Measurements from ENCODE around the gene CA4. TPM values are rescaled to one million over a fixed set of nuclear protein-coding genes. Genes with fewer than 3 reads are reported as not detected.

The CA4 gene
- total RNA-seq, 1 experiment from 2014 or later: 1.7 TPM

DNA sequence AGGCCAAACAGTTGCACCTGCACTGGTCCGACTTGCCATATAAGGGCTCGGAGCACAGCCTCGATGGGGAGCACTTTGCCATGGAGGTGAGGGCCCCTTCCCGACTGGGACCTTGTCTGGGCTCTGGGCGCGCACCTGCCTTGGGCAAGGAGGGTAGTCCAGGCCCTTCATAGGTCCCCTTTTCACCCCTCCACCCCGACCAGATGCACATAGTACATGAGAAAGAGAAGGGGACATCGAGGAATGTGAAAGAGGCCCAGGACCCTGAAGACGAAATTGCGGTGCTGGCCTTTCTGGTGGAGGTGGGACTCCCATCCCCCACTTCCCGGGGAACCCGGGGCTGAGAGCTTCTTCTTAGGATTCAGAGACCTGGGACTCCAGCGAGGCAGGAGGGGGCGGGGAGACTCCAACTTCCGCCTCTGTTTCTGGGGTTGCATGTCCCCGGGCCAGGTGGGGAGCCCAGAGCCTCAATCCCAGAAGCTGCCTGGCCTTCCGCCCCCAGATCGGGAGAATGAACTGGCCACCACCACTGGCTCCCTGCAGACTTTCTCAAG is 7.8 kb downstream of the CA4 start:
- Histone ChIP-seq H3K4ac (ENCODE audit: low read depth, low read length) (no peak overlapping the region), H4K8ac (replicated peaks; ENCODE audit: insufficient read length, low read depth, low read length) (no peak overlapping the region), H2BK15ac (ENCODE audit: low read depth, low read length) (no peak overlapping the region), H4K91ac (ENCODE audit: insufficient read length, low read depth, low read length) (no peak overlapping the region), H2BK20ac (ENCODE audit: low read depth, low read length, poor library complexity, severe bottlenecking) (no peak overlapping the region), H3K56ac (ENCODE audit: insufficient read length, low read depth, low read length) (no peak overlapping the region), H3K4me2 (ENCODE audit: insufficient read depth, insufficient read length, low read length) (no peak overlapping the region), H2AK5ac (ENCODE audit: insufficient read length, low read length) (no peak overlapping the region), H3T11ph (ENCODE audit: low read length) (no peak overlapping the region), H3K14ac (ENCODE audit: insufficient read depth, low read length) (no peak overlapping the region), H2BK12ac (ENCODE audit: insufficient read length, low read depth, low read length) (no peak overlapping the region), H3K79me1 (ENCODE audit: insufficient read depth, low read depth, low read length, poor library complexity, severe bottlenecking) (no peaks in the 10 kb centered on the region), H3K9me3 (ENCODE audit: control insufficient read depth, low read depth, low read length) (no peaks in the 10 kb centered on the region), H3K79me2 (ENCODE audit: insufficient read depth, low read length) (no peaks in the 10 kb centered on the region), H3K4me1 (ENCODE audit: insufficient read depth, low read length) (peaks cover 14% of the 10 kb centered on the region; the same call in 1 of the 2 replicates), H3K23me2 (ENCODE audit: insufficient read length, low read depth, low read length, poor library complexity, severe bottlenecking) (no peaks in the 10 kb centered on the region), H3K9ac (ENCODE audit: extremely low read depth, insufficient read length, low read length) (no peak overlapping the region), H3K27ac (ENCODE audit: insufficient read length, low read depth, low read length) (no peak overlapping the region), H3K27me3 (ENCODE audit: insufficient read depth, low read length) (no peaks in the 10 kb centered on the region), H3K18ac (ENCODE audit: insufficient read length, low read depth, low read length) (no peak overlapping the region), H4K20me1 (ENCODE audit: control insufficient read depth, insufficient read depth, insufficient read length) (peaks cover 2% of the 10 kb centered on the region), H2AFZ (ENCODE audit: low read length) (no peak overlapping the region), H3K23ac (ENCODE audit: insufficient read length, low read depth, low read length) (no peak overlapping the region), H2BK5ac (ENCODE audit: insufficient read length, low read length) (no peak overlapping the region), H2BK120ac (ENCODE audit: low read depth, low read length, poor library complexity, severe bottlenecking) (no peak overlapping the region), H4K5ac (ENCODE audit: insufficient read length, low read depth, low read length) (no peak overlapping the region)
- H3K27me3 Mint-ChIP-seq (ENCODE audit: low read depth): peaks cover 39% of the 10 kb centered on the region
- H3K36me3 Mint-ChIP-seq (ENCODE audit: insufficient read depth in 1 of 3, low read depth in 3 of 3): no peaks in the 10 kb centered on the region
- peaks cover 53 to 81% of the 10 kb centered on the region in 2 experiments for H3K4me1 Mint-ChIP-seq
- TF ChIP-seq CTCF (conservative IDR thresholded peaks at IDR 0.05): no peak
- DNase-seq: peak; percentile 46
- no peaks in the 10 kb centered on the region; a peak in 1 of 5 replicates for H3K9me3 Mint-ChIP-seq
- no peak overlapping the region for H3K4me3 Mint-ChIP-seq
- no CpG with 5 or more reads among the region's 18 CpGs for WGBS (ENCODE audit: extremely low coverage, insufficient read length, low lambda C conversion rate)
- no peak overlapping the region for H3K27ac Mint-ChIP-seq
